ENCODE results near the gene INSIG2.
A peak's percentile ranks its signal among the peaks of the same experiment; 100 is the strongest.
"Not testable (repeated sequence)": the region's sequence is repeated elsewhere in the genome, so short reads cannot be mapped to it uniquely, and the experiment has no call there.

Gene INSIG2

DNA sequence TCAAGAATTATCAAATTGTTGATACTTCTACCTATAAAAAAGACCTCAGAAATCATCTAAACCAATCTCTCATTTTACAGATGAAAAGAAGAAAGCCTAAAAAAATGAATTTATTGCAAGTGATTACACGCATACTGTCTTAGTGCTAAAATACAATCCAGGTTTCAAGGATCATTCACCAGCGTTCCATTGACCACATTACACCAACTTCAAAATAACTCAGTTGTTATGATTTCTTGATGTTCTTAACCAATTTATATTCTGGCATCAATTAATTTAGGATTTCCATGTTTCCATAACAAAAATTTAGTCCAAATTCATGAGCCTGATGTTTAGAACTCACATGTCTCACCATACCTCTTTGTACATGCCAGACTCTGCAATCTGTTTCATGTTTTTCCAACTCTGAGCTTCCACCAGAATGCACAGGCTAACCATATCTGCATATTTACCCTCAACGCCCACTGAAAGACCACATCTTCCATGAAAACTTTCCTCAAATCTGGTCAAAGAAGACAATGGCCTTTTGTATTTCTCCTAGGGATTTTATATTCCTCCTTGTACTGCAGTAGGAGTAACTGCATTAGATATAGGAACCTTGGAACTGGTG is 2.1 kb upstream of the INSIG2 start:
- WGBS, 2 experiments (ENCODE audit: insufficient coverage in 2 of 2) = 100% methylated on average over 1 to 2 of the region's 3 CpGs
- H3K9me3 ChIP-seq (ENCODE audit: control insufficient read depth, low read length) = no peaks in the 10 kb centered on the region
- peaks cover 12% of the 10 kb centered on the region for H3K4me1 ChIP-seq (ENCODE audit: control insufficient read depth, insufficient read depth, low read length, poor library complexity, severe bottlenecking)
- no peak overlapping the region for H3K27ac ChIP-seq (ENCODE audit: low read depth, low read length, severe bottlenecking)
- H3K36me3 ChIP-seq (ENCODE audit: control insufficient read depth, insufficient read depth, low read length) = no peaks in the 10 kb centered on the region
- no peak overlapping the region for H3K4me3 ChIP-seq (ENCODE audit: extremely low read depth, insufficient read depth, low read length, poor library complexity, severe bottlenecking)

GRCh38 chr2:118089139-118089800 is 999 bp downstream of the INSIG2 start:
- Histone ChIP-seq H3K9me3 (ENCODE audit: control insufficient read depth, low read length) (no peaks in the 10 kb centered on the region), H3K27ac (ENCODE audit: low read depth, low read length, severe bottlenecking) (no peak overlapping the region), H3K4me1 (ENCODE audit: control insufficient read depth, insufficient read depth, low read length, poor library complexity, severe bottlenecking) (peaks cover 22% of the 10 kb centered on the region), H3K4me3 (ENCODE audit: extremely low read depth, insufficient read depth, low read length, poor library complexity, severe bottlenecking) (peak overlapping the region; percentile 96), H3K36me3 (ENCODE audit: control insufficient read depth, insufficient read depth, low read length) (no peaks in the 10 kb centered on the region)
- WGBS, 2 experiments (ENCODE audit: insufficient coverage in 2 of 2) = 16 to 18% methylated on average over 10 to 11 of the region's 11 CpGs

DNA sequence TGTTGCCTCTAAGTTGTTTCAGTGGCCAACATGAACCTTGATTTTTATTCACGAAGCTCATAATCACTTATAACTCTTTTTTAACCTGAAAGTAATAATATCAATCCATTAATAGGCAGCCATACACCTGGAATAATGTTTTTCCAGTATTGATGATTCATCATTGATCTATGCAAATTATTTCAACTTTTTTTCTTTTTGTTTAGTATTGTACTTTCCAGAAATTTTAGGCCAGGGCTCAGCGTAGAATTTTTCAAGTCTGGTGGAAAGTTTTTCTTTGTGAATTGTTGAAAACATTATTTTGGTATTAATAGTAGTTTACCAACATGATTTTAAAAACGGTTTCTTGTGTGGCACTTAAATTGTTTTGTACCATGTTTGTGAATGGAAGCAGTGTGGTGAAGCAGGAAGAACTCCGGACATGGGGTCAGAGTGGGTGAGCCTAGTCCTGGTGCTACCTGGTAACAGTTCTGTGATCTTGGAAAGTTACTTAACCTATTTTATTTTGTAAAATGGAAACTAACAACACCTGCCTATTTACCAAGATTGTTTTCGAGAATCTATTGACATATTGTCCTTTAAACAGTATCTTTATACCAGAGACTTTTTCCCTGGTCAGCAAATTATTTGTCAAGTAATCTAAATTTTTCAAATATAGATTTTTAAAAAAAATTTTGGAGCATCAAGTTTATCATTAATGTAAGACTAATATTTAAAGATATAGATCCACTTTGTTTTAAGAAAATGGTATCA is 2.3 kb downstream of the INSIG2 start:
- Histone ChIP-seq H3K9me3 (ENCODE audit: control insufficient read depth, low read length) (no peaks in the 10 kb centered on the region), H3K36me3 (ENCODE audit: control insufficient read depth, insufficient read depth, low read length) (no peaks in the 10 kb centered on the region), H3K4me3 (ENCODE audit: extremely low read depth, insufficient read depth, low read length, poor library complexity, severe bottlenecking) (no peak overlapping the region), H3K4me1 (ENCODE audit: control insufficient read depth, insufficient read depth, low read length, poor library complexity, severe bottlenecking) (peaks cover 22% of the 10 kb centered on the region), H3K27ac (ENCODE audit: low read depth, low read length, severe bottlenecking) (no peak overlapping the region)
- 80 to 90% methylated on average over 1 of the region's 5 CpGs for WGBS, 2 experiments (ENCODE audit: insufficient coverage in 2 of 2)

DNA sequence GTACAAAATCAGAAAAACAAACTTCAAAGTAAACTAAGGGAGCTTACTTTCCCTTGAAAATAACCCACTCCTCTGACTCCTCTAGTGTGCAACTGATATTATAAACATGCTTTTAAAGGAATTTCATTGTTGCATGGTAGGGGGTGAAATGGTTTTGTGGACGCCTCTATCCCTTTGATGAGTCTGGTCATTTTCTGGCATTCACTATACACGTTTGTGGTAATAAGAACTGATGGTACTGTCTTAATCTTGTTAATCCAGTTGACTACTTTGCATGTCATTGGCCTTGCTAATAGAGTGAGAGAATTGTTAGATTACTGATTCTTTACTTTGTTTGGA is 2.8 kb downstream of the INSIG2 start:
- H3K27ac ChIP-seq (ENCODE audit: low read depth, low read length, severe bottlenecking) = no peak overlapping the region
- no peak overlapping the region for H3K4me3 ChIP-seq (ENCODE audit: extremely low read depth, insufficient read depth, low read length, poor library complexity, severe bottlenecking)
- WGBS, 2 experiments (ENCODE audit: insufficient coverage in 2 of 2) = 76 to 100% methylated on average over 1 to 2 of the region's 2 CpGs
- H3K9me3 ChIP-seq (ENCODE audit: control insufficient read depth, low read length) = no peaks in the 10 kb centered on the region
- no peaks in the 10 kb centered on the region for H3K36me3 ChIP-seq (ENCODE audit: control insufficient read depth, insufficient read depth, low read length)
- H3K4me1 ChIP-seq (ENCODE audit: control insufficient read depth, insufficient read depth, low read length, poor library complexity, severe bottlenecking) = peaks cover 22% of the 10 kb centered on the region

DNA sequence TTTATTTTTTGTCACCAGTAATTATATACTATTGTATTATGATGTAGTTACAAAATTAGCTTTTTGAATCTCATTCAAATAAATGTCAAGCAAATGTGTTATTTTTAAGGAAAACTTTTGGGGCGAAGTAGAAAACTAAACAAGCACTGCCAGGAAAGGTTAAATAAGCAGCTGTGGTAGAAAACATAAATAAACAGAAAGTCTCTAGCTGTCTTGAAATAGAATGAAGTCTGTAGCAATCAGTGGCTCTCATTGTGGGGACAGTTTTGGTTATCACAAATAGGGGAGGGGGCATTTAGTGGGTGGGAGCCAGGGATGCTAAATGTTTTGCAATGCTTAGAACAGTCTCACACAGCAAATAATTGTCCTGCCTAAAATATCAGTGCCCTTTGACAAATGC is 3.4 kb downstream of the INSIG2 start:
- Histone ChIP-seq H3K9me3 (ENCODE audit: control insufficient read depth, low read length) (no peaks in the 10 kb centered on the region), H3K4me1 (ENCODE audit: control insufficient read depth, insufficient read depth, low read length, poor library complexity, severe bottlenecking) (peaks cover 22% of the 10 kb centered on the region), H3K27ac (ENCODE audit: low read depth, low read length, severe bottlenecking) (no peak overlapping the region), H3K36me3 (ENCODE audit: control insufficient read depth, insufficient read depth, low read length) (peaks cover 3% of the 10 kb centered on the region), H3K4me3 (ENCODE audit: extremely low read depth, insufficient read depth, low read length, poor library complexity, severe bottlenecking) (no peak overlapping the region)
- 75% methylated on average over 1 of the region's 1 CpG; no CpG with 5 or more reads in 1 of the 2 experiments for WGBS, 2 experiments (ENCODE audit: insufficient coverage in 2 of 2)

GRCh38 chr2:118094102-118094501 is 5.8 kb downstream of the INSIG2 start:
- not testable (repeated sequence) for H3K27ac ChIP-seq (ENCODE audit: low read depth, low read length, severe bottlenecking)

GRCh38 chr2:118094503-118094902 is 6.2 kb downstream of the INSIG2 start:
- H3K4me1 ChIP-seq (ENCODE audit: control insufficient read depth, insufficient read depth, low read length, poor library complexity, severe bottlenecking) = peaks cover 20% of the 10 kb centered on the region
- H3K27ac ChIP-seq (ENCODE audit: low read depth, low read length, severe bottlenecking) = no peak overlapping the region
- peaks cover 19% of the 10 kb centered on the region for H3K36me3 ChIP-seq (ENCODE audit: control insufficient read depth, insufficient read depth, low read length)
- no CpG with 5 or more reads among the region's 2 CpGs for WGBS, 2 experiments (ENCODE audit: insufficient coverage in 2 of 2)
- no peak overlapping the region for H3K4me3 ChIP-seq (ENCODE audit: extremely low read depth, insufficient read depth, low read length, poor library complexity, severe bottlenecking)
- no peaks in the 10 kb centered on the region for H3K9me3 ChIP-seq (ENCODE audit: control insufficient read depth, low read length)

More at GRCh38 chr2:118094102-118094501, 5.8 kb downstream of the INSIG2 start:
- H3K4me3 ChIP-seq (ENCODE audit: extremely low read depth, insufficient read depth, low read length, poor library complexity, severe bottlenecking); H3K9me3 ChIP-seq (ENCODE audit: control insufficient read depth, low read length): not testable (repeated sequence)
- Histone ChIP-seq H3K36me3 (ENCODE audit: control insufficient read depth, insufficient read depth, low read length) (peaks cover 17% of the 10 kb centered on the region), H3K4me1 (ENCODE audit: control insufficient read depth, insufficient read depth, low read length, poor library complexity, severe bottlenecking) (peaks cover 20% of the 10 kb centered on the region)

DNA sequence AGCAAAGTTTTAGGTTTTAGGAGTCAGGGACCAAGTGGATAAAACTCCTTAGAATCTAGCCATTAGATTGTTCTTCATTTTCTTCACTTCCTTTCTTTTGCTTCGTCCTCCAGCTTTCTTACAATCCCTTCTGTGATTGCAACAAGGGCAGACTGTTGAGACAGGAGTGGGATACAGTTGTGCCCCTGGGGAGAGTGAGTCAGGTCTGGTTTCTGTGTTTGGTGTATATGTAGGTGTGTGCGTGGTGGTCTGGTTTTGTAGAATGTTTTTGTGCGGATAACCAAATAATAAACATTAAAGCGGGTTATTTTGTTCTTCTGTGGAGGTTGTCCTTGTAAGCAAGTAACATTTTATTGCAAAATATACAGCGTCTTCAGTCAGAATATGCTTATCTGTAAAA is 7.3 kb downstream of the INSIG2 start:
- H3K4me1 ChIP-seq (ENCODE audit: control insufficient read depth, insufficient read depth, low read length, poor library complexity, severe bottlenecking) = peaks cover 12% of the 10 kb centered on the region
- no peak overlapping the region for H3K27ac ChIP-seq (ENCODE audit: low read depth, low read length, severe bottlenecking)
- peaks cover 19% of the 10 kb centered on the region for H3K36me3 ChIP-seq (ENCODE audit: control insufficient read depth, insufficient read depth, low read length)
- 100% methylated on average over 3 of the region's 5 CpGs; no CpG with 5 or more reads in 1 of the 2 experiments for WGBS, 2 experiments (ENCODE audit: insufficient coverage in 2 of 2)
- no peaks in the 10 kb centered on the region for H3K9me3 ChIP-seq (ENCODE audit: control insufficient read depth, low read length)
- no peak overlapping the region for H3K4me3 ChIP-seq (ENCODE audit: extremely low read depth, insufficient read depth, low read length, poor library complexity, severe bottlenecking)

DNA sequence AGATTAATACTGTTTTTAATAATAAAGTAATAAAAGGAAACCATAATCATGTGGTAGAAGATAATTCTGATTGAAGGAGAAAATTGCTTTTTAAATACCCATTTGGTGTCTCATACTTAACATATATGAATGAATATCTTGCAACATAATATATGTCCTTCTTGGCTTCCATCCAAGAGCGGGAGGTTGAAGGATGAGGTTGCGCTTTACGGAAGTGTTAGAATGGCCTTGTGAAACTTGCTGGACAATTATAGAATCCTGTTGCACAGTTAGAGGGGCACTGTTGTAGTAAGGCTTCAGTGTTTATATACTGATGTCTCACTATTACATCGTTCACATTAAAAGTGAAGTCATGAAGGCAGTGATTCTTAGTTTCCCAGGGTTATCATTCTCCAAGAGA is 9.4 kb downstream of the INSIG2 start:
- peaks cover 24% of the 10 kb centered on the region for H3K36me3 ChIP-seq (ENCODE audit: control insufficient read depth, insufficient read depth, low read length)
- H3K4me1 ChIP-seq (ENCODE audit: control insufficient read depth, insufficient read depth, low read length, poor library complexity, severe bottlenecking) = no peaks in the 10 kb centered on the region
- H3K9me3 ChIP-seq (ENCODE audit: control insufficient read depth, low read length) = no peaks in the 10 kb centered on the region
- no peak overlapping the region for H3K4me3 ChIP-seq (ENCODE audit: extremely low read depth, insufficient read depth, low read length, poor library complexity, severe bottlenecking)
- WGBS, 2 experiments (ENCODE audit: insufficient coverage in 2 of 2) = 93% methylated on average over 3 of the region's 4 CpGs; no CpG with 5 or more reads in 1 of the 2 experiments
- H3K27ac ChIP-seq (ENCODE audit: low read depth, low read length, severe bottlenecking) = no peak overlapping the region

GRCh38 chr2:118098307-118099030 is 10.2 kb downstream of the INSIG2 start:
- Histone ChIP-seq H3K4me1 (ENCODE audit: control insufficient read depth, insufficient read depth, low read length, poor library complexity, severe bottlenecking) (no peaks in the 10 kb centered on the region), H3K27ac (ENCODE audit: low read depth, low read length, severe bottlenecking) (no peak overlapping the region), H3K9me3 (ENCODE audit: control insufficient read depth, low read length) (no peaks in the 10 kb centered on the region), H3K36me3 (ENCODE audit: control insufficient read depth, insufficient read depth, low read length) (peaks cover 24% of the 10 kb centered on the region), H3K4me3 (ENCODE audit: extremely low read depth, insufficient read depth, low read length, poor library complexity, severe bottlenecking) (no peak overlapping the region)
- 100% methylated on average over 1 of the region's 1 CpG; no CpG with 5 or more reads in 1 of the 2 experiments for WGBS, 2 experiments (ENCODE audit: insufficient coverage in 2 of 2)

Measured in mesodermal cell (in vitro differentiated cells).